NOMO-1 treated with DMSO at 0.1 percent for 48 hours (cell line): ENCODE measurements around the gene NPDC1.

Experiments used
- DNase-seq: peaks from one replicate; lab custom pipeline; 2025; ENCODE audit not compliant: unreplicated experiment; lab: John Stamatoyannopoulos, UW

The NPDC1 gene, protein sequence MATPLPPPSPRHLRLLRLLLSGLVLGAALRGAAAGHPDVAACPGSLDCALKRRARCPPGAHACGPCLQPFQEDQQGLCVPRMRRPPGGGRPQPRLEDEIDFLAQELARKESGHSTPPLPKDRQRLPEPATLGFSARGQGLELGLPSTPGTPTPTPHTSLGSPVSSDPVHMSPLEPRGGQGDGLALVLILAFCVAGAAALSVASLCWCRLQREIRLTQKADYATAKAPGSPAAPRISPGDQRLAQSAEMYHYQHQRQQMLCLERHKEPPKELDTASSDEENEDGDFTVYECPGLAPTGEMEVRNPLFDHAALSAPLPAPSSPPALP

DNA sequence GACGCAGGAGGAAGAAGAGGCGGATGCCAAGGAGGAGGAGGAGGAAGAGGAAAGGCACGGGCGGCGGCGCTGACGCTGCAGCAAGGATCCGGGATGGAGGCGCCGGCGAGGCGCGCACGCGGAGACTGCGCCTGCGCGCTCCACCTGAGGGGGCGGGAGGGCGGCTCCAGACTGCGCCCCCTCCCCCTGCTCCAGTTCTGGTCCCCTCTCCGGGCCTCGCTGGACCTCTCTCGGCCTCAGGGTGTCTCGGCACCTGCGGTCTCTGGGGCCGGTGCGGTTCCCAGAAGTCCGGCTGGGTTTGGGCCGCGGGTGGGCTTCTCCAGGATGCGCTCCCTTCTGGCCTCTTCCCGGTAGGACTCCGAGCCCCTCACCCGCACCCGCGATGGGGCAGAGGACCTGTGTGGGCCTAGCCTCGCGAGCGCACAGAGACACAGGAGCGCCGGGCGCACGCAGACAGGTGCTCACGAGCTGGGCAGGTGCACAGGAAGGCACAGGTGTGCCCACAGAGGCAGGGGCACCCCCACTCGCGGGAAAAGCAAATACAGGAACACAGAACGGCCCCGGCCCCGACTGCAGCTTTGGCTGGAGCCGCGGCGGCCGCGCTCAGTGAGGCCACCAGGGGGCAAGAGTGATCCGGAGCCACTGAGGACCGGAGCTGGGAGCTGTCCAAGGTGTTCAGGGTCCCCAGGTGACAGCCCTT lies at the start of gene NPDC1:
Gene NPDC1, minus strand, starts transcription at position 90 of the 700 bp plus-strand sequence. CDS start 188 bp downstream, outside the sequence.
- peak; percentile 73 for DNase-seq

- no peak for DNase-seq
Measured at GRCh38 chr9:137089232-137089947, 43.4 kb upstream of the NPDC1 start.

DNA sequence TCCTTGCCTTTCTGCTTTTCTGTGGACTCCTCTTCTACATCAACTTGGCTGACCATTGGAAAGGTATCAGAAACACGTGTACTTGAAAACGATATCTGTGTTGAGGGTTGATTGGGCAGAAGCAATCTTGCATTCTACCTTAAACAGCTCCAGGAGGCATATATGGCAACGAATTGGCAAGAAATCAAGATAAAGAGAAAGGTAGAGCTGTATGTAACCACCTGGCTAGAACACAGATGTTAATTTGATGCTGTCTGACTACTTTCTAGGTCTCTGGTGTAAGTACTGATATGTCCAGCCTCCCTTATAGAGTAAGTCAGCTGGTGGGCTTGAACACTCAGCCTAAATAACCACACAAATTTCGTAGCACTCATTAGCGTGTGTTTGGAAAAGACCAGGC lies 42.1 kb upstream of the NPDC1 start:
- DNase-seq: no peak

DNA sequence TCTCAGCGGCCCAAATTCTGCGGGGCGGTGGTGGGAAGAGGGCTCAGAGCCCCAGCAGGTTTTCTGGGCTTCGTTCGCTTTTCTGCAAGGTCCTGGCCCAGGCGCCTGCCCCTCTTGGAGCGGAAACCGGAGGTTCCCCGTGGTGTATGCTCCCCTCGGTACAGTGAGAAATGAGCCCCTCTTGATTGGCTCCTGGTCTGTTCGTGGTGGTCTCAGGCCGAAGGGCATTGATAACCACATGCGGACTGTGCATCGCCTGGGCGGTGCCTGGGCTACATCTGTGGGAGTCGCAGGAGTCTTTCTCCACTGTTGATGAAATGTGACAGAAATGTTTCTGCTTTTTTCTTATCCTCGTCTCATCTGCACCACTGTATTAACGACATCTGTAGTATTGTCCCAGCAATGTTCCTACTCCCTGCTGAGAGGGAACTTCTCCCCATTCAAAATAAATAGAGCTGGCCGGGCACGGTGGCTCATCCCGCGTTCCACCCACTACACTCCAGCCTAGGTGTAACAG lies 41.5 kb upstream of the NPDC1 start:
- DNase-seq: no peak

DNA sequence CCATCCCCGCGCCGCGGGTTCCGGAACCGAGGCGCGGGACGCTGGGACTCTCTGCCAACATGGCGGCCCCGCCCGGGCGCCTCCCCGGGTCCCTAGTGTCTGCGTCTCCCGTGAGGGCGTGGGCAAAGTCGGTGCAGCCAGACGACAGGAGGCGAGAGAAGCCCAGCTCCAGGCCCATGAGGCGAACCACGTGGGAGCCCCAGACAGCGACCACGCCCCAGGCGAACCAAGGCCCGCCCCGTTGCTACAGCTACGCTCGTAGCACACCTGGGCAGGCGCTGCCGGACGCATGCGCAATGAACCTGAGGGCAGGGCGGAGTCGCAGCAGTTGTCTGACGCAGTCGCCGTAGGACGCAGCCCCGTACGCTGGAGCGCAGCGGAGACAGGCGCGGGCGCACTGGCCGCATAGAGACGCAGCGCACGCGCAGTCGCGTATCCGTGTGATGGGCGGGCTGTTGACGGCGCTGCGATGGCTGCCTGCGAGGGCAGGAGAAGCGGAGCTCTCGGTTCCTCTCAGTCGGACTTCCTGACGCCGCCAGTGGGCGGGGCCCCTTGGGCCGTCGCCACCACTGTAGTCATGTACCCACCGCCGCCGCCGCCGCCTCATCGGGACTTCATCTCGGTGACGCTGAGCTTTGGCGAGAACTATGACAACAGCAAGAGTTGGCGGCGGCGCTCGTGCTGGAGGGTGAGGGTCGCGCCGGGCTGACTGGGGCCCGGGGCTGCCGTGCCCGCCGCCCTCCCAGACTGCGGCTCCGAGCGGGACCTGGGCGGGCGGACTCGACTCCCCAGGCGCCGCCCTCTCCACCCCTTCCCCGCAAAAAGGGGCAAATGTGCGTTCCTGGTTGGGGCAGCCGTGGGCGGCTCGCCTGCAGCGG lies 40.8 kb upstream of the NPDC1 start, which contains the start of gene MAN1B1:
Gene MAN1B1, plus strand, starts transcription at position 455 of the 878 bp plus-strand sequence. Its CDS starts 15 bp downstream, at position 470.
- DNase-seq: peak; percentile 100

DNA sequence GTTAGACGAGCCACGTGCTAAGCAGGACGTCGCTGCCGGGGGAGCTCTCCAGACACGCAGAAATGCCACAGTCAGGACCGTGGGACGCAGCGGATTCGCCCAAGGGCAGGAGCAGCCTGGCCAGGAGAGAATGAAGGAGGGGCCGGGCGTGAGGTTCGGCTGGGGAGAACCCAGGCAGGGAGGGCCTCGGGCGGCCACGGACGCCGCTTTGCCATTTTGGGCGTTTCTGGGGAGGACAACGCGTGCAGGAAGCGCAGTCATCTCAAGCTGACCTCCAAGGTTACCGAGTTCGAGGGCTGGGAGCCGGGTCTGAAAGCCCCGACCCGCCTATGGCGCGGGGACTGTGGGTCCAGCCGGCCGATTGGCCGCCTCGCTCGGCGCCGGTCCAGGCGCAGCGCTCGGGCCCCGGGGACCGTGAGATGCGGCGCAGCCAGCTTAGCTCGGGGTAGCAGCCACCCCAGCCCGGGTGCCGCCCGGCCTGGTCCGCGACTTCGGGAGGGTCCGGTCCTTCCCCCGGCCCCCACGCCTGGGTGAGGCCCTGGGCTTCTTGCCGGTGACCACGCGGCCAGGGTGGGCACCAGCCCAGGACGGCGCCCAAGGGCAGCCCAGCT lies 40.0 kb upstream of the NPDC1 start:
- no peak for DNase-seq

DNA sequence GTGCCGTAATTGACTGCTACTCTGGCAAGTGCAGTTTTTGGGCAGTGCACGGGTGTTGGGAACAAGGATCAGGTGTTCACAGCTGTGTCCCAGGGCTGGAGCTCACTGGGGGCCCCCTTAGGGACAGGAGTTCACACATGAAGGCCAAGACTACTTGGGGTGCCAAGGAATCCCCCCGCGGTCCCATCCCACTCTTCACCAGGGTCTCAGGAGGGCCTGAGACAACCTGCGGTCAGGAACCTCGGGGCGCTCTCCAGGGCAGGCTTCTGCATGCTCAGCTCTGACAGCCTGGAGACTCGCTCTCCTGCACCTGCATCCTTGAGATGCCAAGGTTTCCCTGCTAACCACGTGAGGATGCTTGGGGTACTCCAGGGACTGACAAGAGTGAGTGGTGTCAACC lies 38.5 kb upstream of the NPDC1 start:
- DNase-seq: no peak

GRCh38 chr9:137083394-137084004 lies 37.5 kb upstream of the NPDC1 start:
- DNase-seq: no peak

DNA sequence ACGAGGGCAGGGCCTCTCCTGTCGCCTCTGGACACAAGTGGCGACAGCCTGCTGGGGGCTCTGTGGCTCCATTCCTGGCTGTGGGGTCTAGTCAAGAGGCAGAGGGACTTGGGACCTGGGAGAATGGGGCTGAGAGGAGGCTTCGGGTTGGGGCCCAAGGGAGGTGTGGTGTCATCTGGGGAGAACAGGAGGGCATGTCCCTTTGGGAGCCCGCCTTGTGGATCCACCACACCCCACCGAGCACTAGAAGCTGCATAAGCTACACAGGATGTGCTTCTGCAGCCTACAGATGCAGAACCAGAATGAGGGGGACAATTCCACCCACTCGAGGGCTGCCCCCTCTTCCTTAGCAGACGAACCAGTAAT lies 36.9 kb upstream of the NPDC1 start:
- DNase-seq: no peak

DNA sequence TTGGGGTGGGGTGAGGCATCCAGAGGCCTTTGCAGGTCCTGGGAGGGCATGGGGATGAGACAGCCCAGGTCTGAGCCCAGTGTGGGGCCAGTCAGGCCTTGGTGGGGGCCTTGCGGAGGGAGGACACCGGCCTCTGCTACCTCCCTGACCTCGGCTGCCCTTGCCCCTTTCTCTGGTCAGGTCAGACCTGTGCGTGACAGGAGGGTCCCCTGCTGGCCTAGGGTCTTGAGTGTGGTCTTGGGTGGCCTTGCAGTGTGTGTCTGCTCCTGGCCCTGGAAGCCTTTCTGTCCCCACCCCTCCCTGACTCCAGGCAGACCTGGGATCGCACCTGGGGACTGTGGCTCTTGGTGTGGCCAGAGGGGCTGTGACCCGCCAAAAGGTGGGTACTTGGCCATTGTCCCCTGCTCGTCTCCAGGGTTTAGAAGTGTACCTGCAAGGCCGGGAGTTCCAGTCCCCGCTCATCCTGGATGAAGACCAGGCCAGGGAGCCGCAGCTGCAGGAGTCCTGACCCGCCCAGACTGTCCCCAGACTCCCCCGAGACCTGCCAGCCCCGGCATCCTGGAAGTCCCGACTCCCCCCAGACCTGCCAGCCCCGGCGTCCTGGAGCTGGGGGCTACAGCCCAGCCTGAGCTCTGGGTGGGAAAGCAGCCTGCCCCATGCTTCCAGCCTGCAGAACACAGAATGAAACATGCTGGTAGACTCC lies 36.4 kb upstream of the NPDC1 start:
- no peak for DNase-seq

- no peak for DNase-seq
Measured at GRCh38 chr9:137080260-137081122, 34.5 kb upstream of the NPDC1 start.

DNA sequence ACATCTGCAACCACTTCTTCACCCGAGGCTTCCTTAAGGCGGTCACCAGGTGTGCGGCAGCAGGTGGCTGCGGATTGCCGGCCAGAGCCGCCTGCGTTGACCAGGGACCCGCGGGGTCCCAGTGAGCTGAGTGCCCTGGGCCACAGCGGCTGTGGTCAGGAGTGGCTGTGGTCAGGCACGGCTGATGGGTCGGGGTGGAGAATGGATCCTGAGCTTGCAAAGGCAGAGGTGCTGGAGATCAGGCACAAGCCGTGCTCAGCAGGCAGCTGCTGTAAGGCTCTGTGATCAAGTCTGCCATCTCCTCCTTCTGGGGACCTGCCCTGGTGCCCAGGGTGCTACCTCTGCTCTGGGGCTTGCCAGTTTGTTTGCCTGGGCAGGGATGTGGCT lies 33.4 kb upstream of the NPDC1 start:
- DNase-seq: no peak

- DNase-seq: no peak
Measured at GRCh38 chr9:137078701-137079400, 32.9 kb upstream of the NPDC1 start.

DNA sequence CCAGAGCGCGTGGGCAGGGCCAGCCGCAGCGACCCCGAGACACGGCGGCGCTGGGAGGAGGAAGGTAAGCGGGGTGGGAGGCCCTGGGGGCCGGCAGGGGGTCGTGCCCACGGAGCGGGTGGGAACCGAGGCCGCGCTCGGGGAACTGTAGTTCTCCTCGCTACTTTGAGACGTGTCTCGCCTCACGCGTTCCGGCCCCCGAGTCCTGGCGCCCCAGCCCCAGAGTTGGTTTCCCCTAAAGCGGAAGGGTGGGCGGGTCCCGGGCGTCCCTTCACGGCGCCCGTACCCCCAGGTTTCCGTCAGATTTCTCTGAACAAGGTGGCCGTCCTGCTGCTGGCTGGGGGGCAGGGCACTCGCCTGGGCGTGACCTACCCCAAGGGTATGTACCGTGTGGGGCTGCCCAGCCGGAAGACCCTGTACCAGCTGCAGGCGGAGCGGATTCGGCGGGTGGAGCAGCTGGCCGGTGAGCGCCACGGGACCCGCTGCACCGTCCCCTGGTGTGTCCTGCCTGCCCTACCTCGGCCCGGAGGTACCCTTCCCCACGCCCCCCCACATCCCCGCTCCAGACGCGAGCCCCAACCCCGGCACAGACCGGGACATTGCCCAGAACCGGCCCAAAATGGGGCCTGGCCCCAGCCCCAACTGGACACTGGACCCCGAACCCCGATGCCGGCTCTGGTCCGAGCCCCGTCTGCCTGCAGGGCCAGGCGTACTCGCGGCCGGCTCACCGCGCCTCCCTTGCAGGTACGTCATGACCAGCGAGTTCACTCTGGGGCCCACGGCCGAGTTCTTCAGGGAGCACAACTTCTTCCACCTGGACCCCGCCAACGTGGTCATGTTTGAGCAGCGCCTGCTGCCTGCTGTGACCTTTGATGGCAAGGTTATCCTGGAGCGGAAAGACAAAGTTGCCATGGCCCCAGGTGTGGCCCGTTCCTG lies 32.0 kb upstream of the NPDC1 start:
- peak; percentile 30 for DNase-seq

GRCh38 chr9:137077010-137077747 lies 31.2 kb upstream of the NPDC1 start, which contains the start of gene UAP1L1:
TSS of gene UAP1L1 (plus strand) at chr9:137077517. CDS start at chr9:137077533, 16 bp downstream.
- DNase-seq: peak; percentile 78

GRCh38 chr9:137076636-137077009 lies 30.6 kb upstream of the NPDC1 start:
- DNase-seq: no peak
